Right atrium auricular region (tissue), 2 donors: ENCODE data around the gene SENP5. TPM values are rescaled to one million over a fixed set of nuclear protein-coding genes. Genes with fewer than 3 reads are reported as not detected.
A peak's percentile ranks its signal among the peaks of the same experiment; 100 is the strongest.
"Not testable (repeated sequence)": the region's sequence is repeated elsewhere in the genome, so short reads cannot be mapped to it uniquely, and the experiment has no call there.

Source experiments
- DNase-seq: peaks from one replicate; pipeline ENCODE4 v3.0.0-alpha.2; 2019; ENCODE audit warnings: low spot score
- H3K27ac ChIP-seq, 2 donors: fragments of 200-600 bp; sonication (generic); 1 replicate in 1 of 2; 2 replicates in 1 of 2; pipeline ENCODE4 v1.5.1; 2016 to 2019
- H3K27me3 ChIP-seq, 2 donors: fragments of 200-600 bp; sonication (generic); one replicate each; pipeline versions ENCODE4 v1.5.1 to v1.6.0; 2017 to 2019
- H3K36me3 ChIP-seq: fragments of 200-600 bp; sonication (generic); one replicate; pipeline ENCODE4 v1.5.1; 2016
- H3K4me1 ChIP-seq, 2 donors: fragments of 200-600 bp; sonication (generic); one replicate each; pipeline versions ENCODE4 v1.5.1 to v1.6.0; 2017 to 2019
- H3K4me3 ChIP-seq, 2 donors: fragments of 200-600 bp; sonication (generic); 1 replicate in 1 of 2; 2 replicates in 1 of 2; pipeline ENCODE4 v1.5.1; 2017 to 2019; ENCODE audit warnings: mild to moderate bottlenecking in 1 of 2, moderate library complexity in 1 of 2
- H3K9me3 ChIP-seq, 2 donors: fragments of 200-600 bp; sonication (generic); one replicate each; pipeline ENCODE4 v1.5.1; 2019
- CTCF ChIP-seq, 2 donors: fragments of 200-600 bp; sonication (generic); IDR thresholded peaks; one replicate each; pipeline ENCODE4 v1.5.1; 2019; ENCODE audit warnings: antibody characterized with exemption in 2 of 2
- total RNA-seq, 2 donors: library from RNA; depleted of rRNA; stranded (reverse); fragments of >200 nt; gene quantifications; one replicate each; pipeline ENCODE4 v1.1.0, GENCODE V29; 2016

The SENP5 gene
- 10 to 100 TPM; 18.7 to 22.1 TPM for total RNA-seq

- Histone ChIP-seq H3K27me3 (no peaks in the 10 kb centered on the region), H3K4me3 (peak within 1 kb of the TSS; percentile 97 to 100), H3K36me3 (peaks cover 8% of the 10 kb centered on the region), H3K9me3 (no peaks in the 10 kb centered on the region), H3K27ac (peak within 1 kb of the TSS; percentile 86 to 93), H3K4me1 (peaks cover 0 to 31% of the 10 kb centered on the region in 2 donors)
- DNase-seq, result peak; percentile 83
- TF ChIP-seq CTCF (IDR thresholded peaks at IDR 0.05), result peak in 1 of 2 donors; percentile 19
Measured at GRCh38 chr3:196867507-196868296, at the start of gene SENP5. SENP5 (plus strand) TSS chr3:196867920; CDS start chr3:196885182, 17,262 bp downstream.

GRCh38 chr3:196821806-196822355, 45.8 kb upstream of the SENP5 start:
- Histone ChIP-seq H3K27me3 (no peaks in the 10 kb centered on the region), H3K9me3 (no peaks in the 10 kb centered on the region), H3K27ac (no peak overlapping the region), H3K36me3 (peaks cover 89% of the 10 kb centered on the region), H3K4me3 (no peak overlapping the region), H3K4me1 (no peaks in the 10 kb centered on the region)
- TF ChIP-seq CTCF (IDR thresholded peaks at IDR 0.05), result no peak
- DNase-seq, result no peak

GRCh38 chr3:196829651-196830050, 38.1 kb upstream of the SENP5 start:
- not testable (repeated sequence) for DNase-seq, H3K4me3 ChIP-seq, H3K9me3 ChIP-seq, H3K4me1 ChIP-seq, H3K27me3 ChIP-seq, H3K27ac ChIP-seq
- peaks cover 58% of the 10 kb centered on the region for H3K36me3 ChIP-seq

GRCh38 chr3:196835086-196835485, 32.6 kb upstream of the SENP5 start:
- no peaks in the 10 kb centered on the region for H3K27me3 ChIP-seq
- no peak for TF ChIP-seq CTCF (IDR thresholded peaks at IDR 0.05)

GRCh38 chr3:196836626-196837025, 31.1 kb upstream of the SENP5 start:
- not testable (repeated sequence) for H3K27me3 ChIP-seq, H3K4me3 ChIP-seq, H3K4me1 ChIP-seq, H3K27ac ChIP-seq, H3K9me3 ChIP-seq, DNase-seq, H3K36me3 ChIP-seq

More at GRCh38 chr3:196835086-196835485, 32.6 kb upstream of the SENP5 start:
- H3K4me3 ChIP-seq, result no peak overlapping the region
- H3K36me3 ChIP-seq, result peaks cover 17% of the 10 kb centered on the region
- no peaks in the 10 kb centered on the region for H3K4me1 ChIP-seq
- no peaks in the 10 kb centered on the region for H3K9me3 ChIP-seq
- no peak overlapping the region for H3K27ac ChIP-seq
- DNase-seq, result no peak

GRCh38 chr3:196837819-196838420, 29.8 kb upstream of the SENP5 start:
- no peaks in the 10 kb centered on the region for H3K27me3 ChIP-seq
- no peaks in the 10 kb centered on the region for H3K36me3 ChIP-seq
- no peaks in the 10 kb centered on the region for H3K9me3 ChIP-seq
- no peak for DNase-seq
- H3K4me3 ChIP-seq, result no peak overlapping the region
- peak; percentile 44 to 69 for TF ChIP-seq CTCF (IDR thresholded peaks at IDR 0.05)
- H3K4me1 ChIP-seq, result no peaks in the 10 kb centered on the region
- H3K27ac ChIP-seq, result no peak overlapping the region

GRCh38 chr3:196839351-196839750, 28.4 kb upstream of the SENP5 start:
- not testable (repeated sequence) for H3K36me3 ChIP-seq, H3K9me3 ChIP-seq, H3K4me3 ChIP-seq, H3K4me1 ChIP-seq, H3K27ac ChIP-seq, H3K27me3 ChIP-seq, DNase-seq
